Activated T-cell treated with anti-CD3 and anti-CD28 coated beads for 48 hours (primary cell): Measurements from ENCODE around the gene CIAO3.
"Not testable (repeated sequence)": the region's sequence is repeated elsewhere in the genome, so short reads cannot be mapped to it uniquely, and the experiment has no call there.

ENCODE experiments used
- DNase-seq: peaks from one replicate; pipeline ENCODE4 v3.0.0-alpha.2; 2020; ENCODE audit warnings: low read depth

Gene CIAO3

GRCh38 chr16:692356-693108, 48.3 kb downstream of the CIAO3 start:
- DNase-seq: no peak

GRCh38 chr16:691242-691641, 49.6 kb downstream of the CIAO3 start:
- not testable (repeated sequence) for DNase-seq

- DNase-seq: no peak
Measured at GRCh38 chr16:689175-689897, 51.5 kb downstream of the CIAO3 start.

- no peak for DNase-seq
Measured at GRCh38 chr16:687499-687898, 53.3 kb downstream of the CIAO3 start.

GRCh38 chr16:686459-687260, 54.1 kb downstream of the CIAO3 start:
- no peak for DNase-seq

- DNase-seq: no peak
Measured at GRCh38 chr16:685967-686366, 54.8 kb downstream of the CIAO3 start.

- no peak for DNase-seq
Measured at GRCh38 chr16:684961-685696, 55.7 kb downstream of the CIAO3 start.

- peak; percentile 97 for DNase-seq
Measured at GRCh38 chr16:684071-684794, 56.6 kb downstream of the CIAO3 start, which contains the start of gene JMJD8. JMJD8 (minus strand) TSS chr16:684334; CDS start chr16:684319, 15 bp downstream.

- no peak for DNase-seq
Measured at GRCh38 chr16:683396-684070, 57.3 kb downstream of the CIAO3 start.

- no peak for DNase-seq
Measured at GRCh38 chr16:682493-683395, 58.1 kb downstream of the CIAO3 start.

GRCh38 chr16:681746-682427, 58.9 kb downstream of the CIAO3 start:
- DNase-seq: no peak

GRCh38 chr16:680967-681745, 59.6 kb downstream of the CIAO3 start:
- no peak for DNase-seq

- DNase-seq: no peak
Measured at GRCh38 chr16:680625-680945, 60.2 kb downstream of the CIAO3 start.

GRCh38 chr16:679814-680624, 60.8 kb downstream of the CIAO3 start, which contains the start of gene STUB1:
STUB1 (plus strand) TSS chr16:680410; CDS start chr16:680526, 116 bp downstream.
- DNase-seq: peak; percentile 90
